Diencephalon (tissue), 1 donor: Measurements from ENCODE around the gene KRTAP4-16. TPM values are rescaled to one million over a fixed set of nuclear protein-coding genes. Genes with fewer than 3 reads are reported as not detected.

Source experiments
- total RNA-seq: library from RNA; depleted of rRNA; stranded (reverse); fragments of >200 nt; gene quantifications from one replicate; pipeline ENCODE4 v1.2.3, GENCODE V29; 2014

The KRTAP4-16 gene
- not detected for total RNA-seq

DNA sequence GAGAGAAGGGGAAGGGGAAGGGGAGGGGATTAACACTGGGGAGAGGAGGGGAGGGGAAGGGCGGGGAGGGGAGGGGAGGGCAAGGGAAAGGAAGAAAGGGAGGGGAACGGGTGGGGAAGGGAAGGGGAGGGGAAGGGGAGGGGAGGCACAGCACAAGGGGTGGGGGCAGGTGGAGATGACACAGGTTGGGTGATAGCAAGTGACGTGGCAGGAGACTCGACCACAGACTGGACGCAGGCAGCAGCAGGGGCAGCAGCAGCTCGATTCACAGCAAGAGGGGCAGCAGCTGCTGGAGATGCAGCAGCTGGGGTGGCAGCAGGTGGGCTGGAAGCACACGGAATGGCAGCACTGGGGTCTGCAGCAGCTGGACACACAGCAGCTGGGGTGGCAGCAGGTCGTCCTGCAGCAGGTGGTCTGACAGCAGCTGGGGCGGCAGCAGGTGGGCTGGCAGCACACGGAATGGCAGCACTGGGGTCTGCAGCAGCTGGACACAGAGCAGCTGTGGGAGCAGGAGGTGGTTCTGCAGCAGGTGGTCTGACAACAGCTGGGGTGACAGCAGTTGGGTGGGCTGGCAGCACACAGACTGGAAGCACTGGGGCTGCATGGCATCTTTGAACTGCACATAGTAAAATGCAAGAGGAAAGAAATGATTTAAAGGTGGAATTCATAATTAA, at the start of gene KRTAP4-16:
TSS of gene KRTAP4-16 (minus strand) at position 624 of the 674 bp plus-strand sequence. CDS start at position 624, 0 bp downstream.

DNA sequence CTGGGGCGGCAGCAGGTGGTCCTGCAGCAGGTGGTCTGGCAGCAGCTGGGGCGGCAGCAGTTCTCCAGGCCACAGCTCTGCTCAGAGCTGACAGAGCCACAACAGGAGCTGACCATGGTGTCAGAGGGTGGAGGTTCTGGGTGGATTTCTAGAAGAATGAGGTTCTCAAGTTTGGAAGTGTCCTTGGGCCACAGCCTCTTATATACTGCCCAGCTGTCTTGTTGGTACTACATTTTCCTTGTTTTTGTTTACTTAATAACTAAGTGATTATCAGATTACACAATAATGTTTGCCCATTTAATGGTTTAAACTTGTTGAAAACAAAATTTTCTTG, 47.6 kb upstream of the KRTAP4-16 start, which contains the start of gene KRTAP4-5:
TSS of gene KRTAP4-5 (minus strand) at position 174 of the 334 bp plus-strand sequence. CDS start at position 116, 58 bp downstream.

DNA sequence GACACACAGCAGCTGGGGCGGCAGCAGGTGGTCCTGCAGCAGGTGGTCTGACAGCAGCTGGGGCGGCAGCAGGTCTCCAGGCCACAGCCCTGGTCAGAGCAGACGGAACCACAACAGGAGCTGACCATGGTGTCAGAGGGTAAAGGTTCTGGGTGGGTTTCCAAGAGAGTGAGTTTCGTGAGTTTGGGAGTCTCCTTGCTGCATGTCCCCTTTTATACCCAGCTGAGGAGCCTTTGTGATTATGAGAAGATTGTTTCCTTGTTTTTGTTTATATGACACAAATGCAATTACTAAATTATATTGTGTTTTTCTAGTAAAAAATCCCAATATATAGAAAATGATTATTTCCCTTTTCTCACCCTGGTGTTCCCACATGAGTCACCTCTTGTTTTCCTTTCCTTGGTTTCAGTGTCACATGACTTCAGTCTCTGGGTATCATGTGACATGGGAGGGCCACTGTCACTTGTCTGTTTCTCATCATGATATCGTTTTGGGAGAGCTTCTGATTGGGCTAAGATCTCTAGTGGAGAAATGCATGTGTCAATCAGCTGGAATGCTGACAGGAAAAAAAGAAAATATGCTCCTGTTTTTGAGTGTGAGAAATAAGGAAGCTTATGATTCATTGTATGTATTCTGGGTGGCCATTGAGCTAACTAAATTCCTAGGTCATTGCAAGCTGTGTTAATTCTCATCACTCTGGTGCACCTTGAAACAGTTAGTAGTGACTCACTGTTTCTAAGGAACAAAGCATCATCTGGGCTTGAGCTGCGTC, 38.5 kb upstream of the KRTAP4-16 start, which contains the start of gene KRTAP4-6:
TSS of gene KRTAP4-6 (minus strand) at position 185 of the 772 bp plus-strand sequence. CDS start at position 128, 57 bp downstream.

DNA sequence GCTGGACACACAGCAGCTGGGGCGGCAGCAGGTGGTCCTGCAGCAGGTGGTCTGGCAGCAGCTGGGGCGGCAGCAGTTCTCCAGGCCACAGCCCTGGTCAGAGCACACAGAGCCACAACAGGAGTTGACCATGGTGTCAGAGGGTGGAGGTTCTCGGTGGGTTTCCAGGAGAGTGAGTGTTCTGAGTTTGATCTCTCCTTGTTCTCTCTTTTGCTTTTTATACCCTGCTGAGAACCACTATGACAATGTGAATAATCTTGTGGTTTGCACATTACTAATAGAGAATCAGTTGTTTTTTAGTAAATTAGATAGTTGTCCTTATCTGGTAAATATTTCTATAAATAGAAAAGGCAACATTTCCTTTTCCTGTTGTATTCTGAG, 22.0 kb upstream of the KRTAP4-16 start, which contains the start of gene KRTAP4-12:
TSS of gene KRTAP4-12 (minus strand) at position 192 of the 381 bp plus-strand sequence. CDS start at position 132, 60 bp downstream.

DNA sequence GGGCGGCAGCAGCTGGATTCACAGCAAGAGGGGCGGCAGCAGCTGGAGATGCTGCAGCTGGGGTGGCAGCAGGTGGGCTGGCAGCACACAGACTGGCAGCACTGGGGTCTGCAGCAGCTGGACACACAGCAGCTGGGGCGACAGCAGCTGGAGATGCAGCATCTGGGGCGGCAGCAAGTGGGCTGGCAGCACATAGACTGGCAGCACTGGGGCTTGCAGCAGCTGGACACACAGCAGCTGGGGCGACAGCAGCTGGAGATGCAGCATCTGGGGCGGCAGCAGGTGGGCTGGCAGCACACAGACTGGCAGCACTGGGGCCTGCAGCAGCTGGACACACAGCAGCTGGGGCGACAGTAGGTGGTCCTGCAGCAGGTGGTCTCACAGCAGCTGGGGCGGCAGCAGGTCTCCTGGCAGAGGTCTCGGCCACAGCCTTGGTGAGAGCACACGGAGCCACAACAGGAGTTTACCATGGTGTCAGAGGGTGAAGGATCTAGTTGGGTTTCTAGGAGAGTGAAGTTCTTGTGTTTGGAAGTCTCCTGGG, 15.9 kb upstream of the KRTAP4-16 start, which contains the start of gene KRTAP4-11:
TSS of gene KRTAP4-11 (minus strand) at position 528 of the 541 bp plus-strand sequence. CDS start at position 470, 58 bp downstream.

DNA sequence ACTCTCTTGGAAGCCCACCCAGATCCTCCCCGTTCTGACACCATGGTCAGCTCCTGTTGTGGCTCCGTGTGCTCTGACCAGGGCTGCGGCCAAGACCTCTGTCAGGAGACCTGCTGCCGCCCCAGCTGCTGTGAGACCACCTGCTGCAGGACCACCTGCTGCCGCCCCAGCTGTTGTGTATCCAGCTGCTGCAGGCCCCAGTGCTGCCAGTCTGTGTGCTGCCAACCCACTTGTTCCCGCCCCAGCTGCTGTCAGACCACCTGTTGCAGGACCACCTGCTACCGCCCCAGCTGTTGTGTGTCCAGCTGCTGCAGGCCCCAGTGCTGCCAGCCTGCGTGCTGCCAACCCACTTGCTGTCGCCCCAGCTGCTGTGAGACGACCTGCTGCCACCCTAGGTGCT, 3.3 kb upstream of the KRTAP4-16 start, which contains the start of gene KRTAP4-9:
TSS of gene KRTAP4-9 (plus strand) at position 43 of the 400 bp plus-strand sequence. CDS start at position 43, 0 bp downstream.

DNA sequence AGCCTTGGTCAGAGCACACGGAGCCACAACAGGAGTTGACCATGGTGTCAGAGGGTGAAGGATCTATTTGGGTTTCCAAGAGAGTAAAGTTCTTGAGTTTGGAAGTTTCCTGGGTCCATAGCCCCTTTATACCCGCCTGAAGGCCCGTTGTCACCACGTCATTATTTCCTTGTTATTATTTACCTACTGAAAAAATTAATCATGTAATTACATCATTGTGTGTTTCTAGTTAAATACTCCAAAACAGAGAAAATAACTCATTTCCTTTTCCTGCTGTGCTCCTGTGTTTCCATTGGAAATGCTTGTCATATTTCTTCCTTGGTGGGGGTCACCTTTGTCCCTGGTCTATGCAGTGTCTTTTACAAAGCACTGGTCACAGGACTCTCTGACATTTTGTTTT, 4.0 kb downstream of the KRTAP4-16 start, which contains the start of gene KRTAP4-8:
TSS of gene KRTAP4-8 (minus strand) at position 101 of the 400 bp plus-strand sequence. CDS start at position 43, 58 bp downstream.

DNA sequence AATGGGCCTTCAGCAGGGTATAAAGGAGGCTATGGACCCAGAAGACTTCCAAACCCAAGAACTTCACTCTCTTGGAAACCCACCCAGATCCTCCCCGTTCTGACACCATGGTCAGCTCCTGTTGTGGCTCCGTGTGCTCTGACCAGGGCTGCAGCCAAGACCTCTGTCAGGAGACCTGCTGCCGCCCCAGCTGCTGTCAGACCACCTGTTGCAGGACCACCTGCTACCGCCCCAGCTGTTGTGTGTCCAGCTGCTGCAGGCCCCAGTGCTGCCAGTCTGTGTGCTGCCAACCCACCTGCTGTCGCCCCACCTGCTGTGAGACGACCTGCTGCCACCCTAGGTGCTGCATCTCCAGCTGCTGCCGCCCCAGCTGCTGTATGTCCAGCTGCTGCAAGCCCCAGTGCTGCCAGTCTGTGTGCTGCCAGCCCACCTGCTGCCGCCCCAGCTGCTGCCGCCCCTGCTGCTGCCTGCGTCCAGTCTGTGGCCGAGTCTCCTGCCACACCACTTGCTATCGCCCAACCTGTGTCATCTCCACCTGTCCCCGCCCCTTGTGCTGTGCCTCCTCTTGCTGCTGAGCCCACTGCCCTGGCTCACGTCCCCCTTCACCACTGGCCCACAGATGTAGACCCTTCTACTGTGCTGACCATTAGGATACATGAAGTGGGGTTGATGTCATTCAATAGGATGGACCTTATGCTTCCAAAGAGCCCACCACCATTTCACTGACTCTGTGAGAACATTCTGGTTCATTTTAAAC, 17.7 kb downstream of the KRTAP4-16 start, which contains the start of gene KRTAP4-7:
TSS of gene KRTAP4-7 (plus strand) at position 51 of the 757 bp plus-strand sequence. CDS start at position 108, 57 bp downstream.

DNA sequence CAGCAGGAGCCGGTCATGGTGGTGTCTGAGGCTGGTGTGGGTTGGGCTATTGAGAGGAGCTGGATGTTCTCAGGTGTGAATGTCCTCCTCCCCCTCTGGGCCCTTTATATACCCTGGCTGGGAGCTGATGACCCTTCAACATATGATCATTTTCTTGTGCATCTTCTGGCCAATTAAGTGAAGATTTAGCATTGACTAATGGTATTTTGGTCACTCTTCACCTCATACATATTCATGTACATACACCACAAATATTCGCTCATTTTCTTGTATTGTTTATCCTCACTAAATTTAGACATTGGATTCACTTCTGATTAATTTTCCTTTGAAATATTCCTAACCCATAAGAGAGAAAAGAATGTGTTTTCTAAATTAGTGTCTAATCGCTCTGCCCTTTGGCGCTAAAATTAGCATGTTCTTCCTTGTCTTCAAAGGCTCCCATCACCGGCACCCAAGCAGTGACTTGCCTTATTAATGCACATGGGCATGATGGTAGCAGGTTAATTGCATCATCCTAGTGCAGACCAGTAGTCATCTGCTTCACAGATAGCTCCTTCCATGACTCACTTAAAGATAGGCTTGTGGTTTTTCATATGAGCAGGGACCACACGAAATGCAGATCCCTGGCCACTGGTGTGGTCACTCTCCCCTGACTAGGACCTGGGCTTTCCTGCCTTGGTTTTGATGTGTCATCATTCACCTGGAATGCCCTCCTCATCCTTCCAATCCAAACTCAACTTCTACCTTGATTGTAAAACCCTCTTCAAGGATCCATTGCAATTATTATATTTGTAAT, 36.0 kb downstream of the KRTAP4-16 start, which contains the start of gene KRTAP2-4:
TSS of gene KRTAP2-4 (minus strand) at position 51 of the 796 bp plus-strand sequence. CDS start at position 17, 34 bp downstream.

DNA sequence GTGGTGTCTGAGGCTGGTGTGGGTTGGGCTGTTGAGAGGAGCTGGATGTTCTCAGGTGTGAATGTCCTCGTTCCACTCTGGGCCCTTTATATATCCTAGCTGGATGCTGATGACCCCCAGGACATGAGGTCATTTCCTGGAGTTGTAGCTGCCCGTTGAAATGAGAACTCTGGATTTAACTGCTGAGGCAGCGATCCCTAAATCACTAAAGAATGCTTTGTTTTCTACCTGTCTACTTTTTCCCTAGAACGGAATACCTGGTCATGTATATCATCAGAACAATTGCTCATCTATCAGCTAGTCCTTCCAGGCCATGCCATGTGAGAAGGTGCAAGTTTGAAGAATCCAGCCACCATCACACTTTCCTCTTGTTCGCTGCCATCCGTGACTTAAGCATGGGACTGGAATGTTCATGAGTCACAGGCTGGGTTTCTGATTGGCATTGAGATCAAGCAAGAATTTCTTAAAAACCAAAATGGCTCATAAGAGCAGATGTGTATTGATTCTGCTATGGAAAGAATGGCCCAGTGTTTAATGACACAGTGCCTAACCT, 41.9 kb downstream of the KRTAP4-16 start, which contains the start of gene KRTAP2-3:
TSS of gene KRTAP2-3 (minus strand) at position 63 of the 553 bp plus-strand sequence. CDS start 64 bp downstream, outside the sequence.

DNA sequence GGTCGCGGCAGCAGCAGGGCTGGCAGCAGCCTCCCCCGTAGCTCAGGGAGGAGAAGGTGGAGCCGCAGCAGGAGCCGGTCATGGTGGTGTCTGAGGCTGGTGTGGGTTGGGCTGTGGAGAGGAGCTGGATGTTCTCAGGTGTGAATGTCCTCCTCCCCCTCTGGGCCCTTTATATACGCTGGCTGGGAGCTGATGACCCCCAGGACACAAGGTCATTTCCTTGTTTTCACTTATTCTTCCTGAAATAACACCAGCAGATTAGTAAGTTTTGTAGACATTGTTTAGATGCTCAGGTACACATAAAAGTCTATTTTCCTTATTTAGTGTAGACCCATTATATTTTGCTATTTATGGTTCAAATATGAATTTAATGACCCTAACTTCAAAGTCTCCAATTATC, 46.9 kb downstream of the KRTAP4-16 start, which contains the start of gene KRTAP2-2:
TSS of gene KRTAP2-2 (minus strand) at position 101 of the 400 bp plus-strand sequence. CDS start at position 82, 19 bp downstream.

Other genes starting within 250 kb of the KRTAP4-16 start
- gene KRT12, start 235.0 kb downstream of the KRTAP4-16 start, total RNA-seq, result not detected
- gene KRT20, start 217.0 kb downstream of the KRTAP4-16 start, total RNA-seq, result not detected
- 0.46 TPM for gene KRT23, start 164.6 kb downstream of the KRTAP4-16 start, total RNA-seq
- not detected for gene KRT39, start 135.3 kb downstream of the KRTAP4-16 start, total RNA-seq
- gene KRT40, start 117.9 kb downstream of the KRTAP4-16 start, total RNA-seq, result not detected
- gene KRTAP3-3, start 108.0 kb downstream of the KRTAP4-16 start, total RNA-seq, result not detected
- gene KRTAP3-2, start 102.3 kb downstream of the KRTAP4-16 start, total RNA-seq, result not detected
- not detected for gene KRTAP3-1, start 93.1 kb downstream of the KRTAP4-16 start, total RNA-seq
- not detected for gene KRTAP1-5, start 75.0 kb downstream of the KRTAP4-16 start, total RNA-seq
- gene KRTAP1-4, start 72.0 kb downstream of the KRTAP4-16 start, total RNA-seq, result not detected
- not detected for gene KRTAP1-3, start 67.3 kb downstream of the KRTAP4-16 start, total RNA-seq
- gene KRTAP1-1, start 60.8 kb downstream of the KRTAP4-16 start, total RNA-seq, result not detected
- not detected for gene KRTAP2-1, start 54.9 kb downstream of the KRTAP4-16 start, total RNA-seq
- gene KRTAP2-2, start 47.0 kb downstream of the KRTAP4-16 start, total RNA-seq, result not detected
- not detected for gene KRTAP2-3, start 42.1 kb downstream of the KRTAP4-16 start, total RNA-seq
- gene KRTAP2-4, start 36.3 kb downstream of the KRTAP4-16 start, total RNA-seq, result not detected
- gene KRTAP4-7, start 18.1 kb downstream of the KRTAP4-16 start, total RNA-seq, result not detected
- not detected for gene KRTAP4-8, start 4.1 kb downstream of the KRTAP4-16 start, total RNA-seq
- not detected for gene KRTAP4-9, start 3.2 kb upstream of the KRTAP4-16 start, total RNA-seq
- gene KRTAP4-11, start 16.2 kb upstream of the KRTAP4-16 start, total RNA-seq, result not detected
- not detected for gene KRTAP4-12, start 22.0 kb upstream of the KRTAP4-16 start, total RNA-seq
- gene KRTAP4-6, start 38.3 kb upstream of the KRTAP4-16 start, total RNA-seq, result not detected
- not detected for gene KRTAP4-5, start 47.6 kb upstream of the KRTAP4-16 start, total RNA-seq
- not detected for gene KRTAP4-4, start 58.5 kb upstream of the KRTAP4-16 start, total RNA-seq
- gene KRTAP4-3, start 66.0 kb upstream of the KRTAP4-16 start, total RNA-seq, result not detected
- gene KRTAP4-2, start 76.0 kb upstream of the KRTAP4-16 start, total RNA-seq, result not detected
- gene KRTAP4-1, start 82.7 kb upstream of the KRTAP4-16 start, total RNA-seq, result not detected
- not detected for gene KRTAP9-1, start 87.7 kb upstream of the KRTAP4-16 start, total RNA-seq
- gene KRTAP9-2, start 124.4 kb upstream of the KRTAP4-16 start, total RNA-seq, result not detected
- gene KRTAP9-3, start 130.2 kb upstream of the KRTAP4-16 start, total RNA-seq, result not detected
- not detected for gene KRTAP9-8, start 135.8 kb upstream of the KRTAP4-16 start, total RNA-seq
- not detected for gene KRTAP9-4, start 147.5 kb upstream of the KRTAP4-16 start, total RNA-seq
- not detected for gene KRTAP9-9, start 153.2 kb upstream of the KRTAP4-16 start, total RNA-seq
- gene KRTAP9-6, start 163.2 kb upstream of the KRTAP4-16 start, total RNA-seq, result not detected
- gene KRTAP9-7, start 173.5 kb upstream of the KRTAP4-16 start, total RNA-seq, result not detected
- gene KRTAP29-1, start 200.6 kb upstream of the KRTAP4-16 start, total RNA-seq, result not detected
- gene KRTAP16-1, start 207.1 kb upstream of the KRTAP4-16 start, total RNA-seq, result not detected
- gene KRTAP17-1, start 213.5 kb upstream of the KRTAP4-16 start, total RNA-seq, result not detected
- gene KRT33A, start 248.6 kb upstream of the KRTAP4-16 start, total RNA-seq, result not detected